GM18498 (cell line): ENCODE data around the gene GABRB2.

Source experiments
- ATAC-seq: cut with Tn5 transposase; IDR thresholded peaks from one replicate; pipeline ENCODE4 v1.9.1; 2021; ENCODE audit warnings: mild to moderate bottlenecking, moderate library complexity; ENCODE audit not compliant: unreplicated experiment

GABRB2 gene

DNA sequence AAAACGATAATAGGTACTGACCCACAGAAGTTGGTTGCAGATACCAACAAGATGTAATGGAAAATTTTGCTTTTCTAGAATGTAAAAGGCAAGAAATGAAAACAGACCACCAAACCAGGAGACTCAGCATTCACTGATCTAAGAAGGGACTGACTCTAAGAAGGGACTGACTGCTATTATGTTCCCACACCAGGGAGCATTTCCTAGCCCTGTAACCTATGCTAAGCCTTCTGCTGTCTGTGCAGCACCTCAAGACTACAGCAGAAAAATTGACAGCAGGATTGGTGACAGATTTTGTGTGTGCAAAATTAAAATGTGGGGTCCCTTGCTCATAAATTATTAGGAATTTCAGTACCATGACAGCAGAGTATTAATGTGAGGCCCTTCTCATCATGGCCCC is 154.8 kb downstream of the GABRB2 start:
- no peak for ATAC-seq

DNA sequence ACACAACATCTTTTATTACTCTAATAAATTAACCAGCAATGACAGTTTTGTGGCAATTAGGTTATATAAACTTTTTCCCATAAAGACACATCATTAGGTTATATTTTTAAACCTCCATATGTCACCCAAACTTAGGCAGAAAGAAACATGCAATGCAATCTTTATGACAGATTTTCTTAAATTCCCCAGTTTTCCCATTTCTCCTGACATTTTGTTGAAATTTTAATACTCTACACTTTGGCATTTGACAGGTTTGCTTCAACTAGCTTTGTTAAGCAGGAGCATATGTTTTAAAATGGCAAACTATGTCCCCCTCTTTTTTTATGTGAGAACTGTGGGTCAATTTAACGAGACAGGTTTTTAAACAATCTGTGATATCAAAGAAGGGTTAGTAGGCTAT is 155.5 kb downstream of the GABRB2 start:
- no peak for ATAC-seq

DNA sequence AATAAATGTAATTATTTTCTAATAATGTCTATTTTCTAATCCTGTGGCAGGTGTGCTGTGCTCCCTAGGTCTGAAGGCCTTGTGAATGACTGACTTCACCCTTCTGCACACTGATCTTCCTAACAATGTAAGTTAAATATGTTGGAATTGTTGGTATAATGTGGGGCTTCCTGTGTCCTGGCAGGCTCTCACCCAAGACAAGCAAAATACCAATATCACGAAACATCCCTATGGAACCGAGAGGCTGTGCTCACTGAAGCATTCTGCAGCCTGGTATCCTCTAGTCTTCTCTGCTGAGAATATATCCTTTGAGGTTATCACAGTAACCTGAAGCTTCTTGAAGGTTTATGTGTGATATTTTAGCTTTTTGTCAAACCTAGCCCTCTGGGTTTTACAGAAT is 159.4 kb downstream of the GABRB2 start:
- no peak for ATAC-seq

DNA sequence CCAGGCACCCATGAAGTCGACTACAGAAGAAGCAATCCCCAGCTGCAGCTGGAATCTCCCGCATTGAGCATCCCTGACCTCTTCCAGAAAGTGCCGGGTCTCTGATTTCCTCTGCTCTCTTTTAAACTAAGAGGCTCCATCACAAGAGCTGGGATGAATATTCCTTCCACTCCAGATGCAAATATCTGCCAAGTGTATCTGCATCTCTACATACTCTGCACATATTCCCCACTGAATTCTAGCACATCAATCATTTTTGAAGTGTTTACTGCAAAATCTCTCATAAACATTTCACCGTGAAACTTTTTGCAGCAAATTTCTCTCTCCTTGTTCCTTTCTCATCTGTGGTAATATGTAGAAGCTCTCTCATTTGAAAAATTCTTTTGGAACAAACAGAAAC is 161.5 kb downstream of the GABRB2 start:
- no peak for ATAC-seq

DNA sequence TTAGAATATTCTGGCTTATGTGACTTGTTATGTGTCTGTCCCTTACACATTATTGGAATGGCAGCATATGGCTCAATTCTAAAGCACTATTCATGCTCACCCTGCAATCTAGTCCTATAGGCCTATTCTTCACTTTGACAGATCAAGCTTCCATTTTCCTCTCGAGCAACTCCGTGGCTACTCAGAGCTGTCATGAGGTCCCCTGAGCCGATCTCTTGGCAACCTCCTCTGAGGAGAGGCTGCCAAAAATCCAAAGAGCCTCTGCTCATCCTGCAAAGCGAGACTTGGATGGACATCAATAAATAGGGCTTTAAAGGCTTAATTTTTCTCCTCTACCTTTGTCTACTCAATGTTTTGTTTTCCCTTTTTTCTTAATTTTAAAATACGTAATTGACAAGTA is 163.8 kb downstream of the GABRB2 start:
- no peak for ATAC-seq

DNA sequence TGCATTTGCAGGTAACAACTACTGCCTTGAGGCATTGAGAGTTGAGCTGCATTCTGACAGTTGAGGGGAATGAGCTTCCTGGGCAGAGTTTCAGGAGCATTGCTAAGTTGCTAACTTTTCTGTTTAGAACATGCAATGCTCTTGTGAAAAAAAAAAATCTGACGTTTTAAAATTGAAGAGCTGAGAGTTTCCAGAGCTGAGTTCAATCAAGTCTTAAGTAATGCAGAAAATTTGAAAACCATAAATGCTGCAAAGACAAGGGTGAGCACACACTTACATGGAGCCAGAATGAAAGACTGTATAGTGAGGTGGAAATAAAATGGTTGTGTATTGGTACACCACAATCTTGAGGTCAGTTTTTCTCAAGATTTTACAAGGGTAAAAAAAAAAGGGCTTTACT is 166.0 kb downstream of the GABRB2 start:
- no peak for ATAC-seq

DNA sequence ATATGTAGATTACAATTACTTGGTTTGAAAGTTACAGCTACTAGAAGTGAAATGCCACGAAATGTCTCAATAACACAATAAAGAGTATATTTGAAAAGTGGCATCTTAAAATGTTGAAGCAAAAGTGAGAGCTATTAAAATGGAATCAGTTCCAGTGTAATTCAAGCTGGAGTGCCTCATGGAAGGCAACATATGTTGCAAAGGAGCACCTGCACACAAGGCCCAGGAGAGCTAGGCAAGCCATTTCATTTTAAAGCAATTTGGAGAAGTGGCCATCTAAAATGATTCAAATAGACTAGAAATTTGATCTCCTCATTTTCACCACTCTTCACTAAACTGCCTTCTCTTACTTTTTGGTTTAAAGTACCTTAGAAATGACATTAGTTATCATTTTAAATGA is 167.8 kb downstream of the GABRB2 start:
- no peak for ATAC-seq

DNA sequence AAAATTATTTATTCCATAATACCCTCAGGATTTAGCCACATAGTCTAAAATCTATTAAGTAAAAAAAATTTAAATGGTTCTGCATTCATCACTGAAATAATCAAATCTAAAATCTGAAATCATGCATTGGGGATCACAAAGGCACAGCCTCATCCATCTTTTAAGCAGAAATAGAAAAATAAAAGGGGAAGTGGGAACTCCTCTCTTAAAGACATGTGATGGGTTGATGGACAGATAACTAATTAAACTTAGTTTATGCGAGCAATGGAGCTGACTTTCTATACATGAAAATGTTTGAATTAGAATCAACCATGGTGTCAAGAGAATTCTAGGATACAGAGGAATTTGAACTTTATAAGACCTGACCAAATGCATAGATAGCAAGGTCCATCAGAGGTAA is 170.5 kb downstream of the GABRB2 start:
- ATAC-seq, result no peak

DNA sequence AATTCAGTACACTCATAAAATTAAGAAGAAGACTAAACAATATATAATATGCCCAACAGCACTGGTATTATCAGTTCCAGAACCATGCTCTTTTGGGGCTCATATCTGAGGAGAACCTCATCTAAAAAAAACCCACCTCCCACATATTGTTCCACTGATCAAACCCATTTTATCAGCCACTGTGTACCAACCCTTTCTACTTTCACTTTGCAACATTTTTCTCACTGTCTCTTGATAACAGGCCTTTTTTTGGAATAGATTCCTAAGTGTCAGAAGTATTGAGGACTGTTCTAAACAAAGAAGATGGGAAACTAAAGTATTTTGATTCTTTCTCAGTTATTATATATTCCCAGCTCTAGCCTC is 173.2 kb downstream of the GABRB2 start:
- peak; percentile 38 for ATAC-seq

DNA sequence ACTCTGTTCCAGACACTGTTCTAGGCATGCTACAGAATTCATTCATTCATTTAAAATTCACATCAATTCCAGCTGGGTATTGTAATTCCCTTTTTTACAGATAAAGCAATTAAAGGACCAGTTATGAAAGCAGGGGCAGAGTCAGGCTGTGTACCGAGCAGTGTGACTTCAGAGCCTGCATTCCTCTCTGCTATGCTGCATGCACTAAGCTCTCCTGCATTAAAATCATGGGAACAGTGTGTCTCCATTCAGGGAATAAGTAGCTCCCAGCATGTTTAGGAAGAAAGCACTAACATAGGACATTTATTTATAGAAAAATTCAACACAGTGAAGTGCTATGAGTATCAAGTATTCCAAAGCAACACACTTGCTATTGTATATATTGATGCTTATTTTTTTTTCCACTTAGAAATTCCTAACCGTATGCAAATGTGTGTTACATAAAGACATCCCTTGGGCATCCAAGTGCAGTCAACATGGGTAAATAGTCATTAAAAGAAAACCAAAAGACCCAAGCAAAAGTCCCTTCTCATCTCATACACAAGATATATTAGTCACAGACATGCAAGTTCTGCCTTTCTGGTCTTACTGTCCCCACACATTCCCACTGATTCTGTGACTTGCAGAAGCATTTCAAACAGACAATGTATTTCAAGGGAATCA is 173.7 kb downstream of the GABRB2 start:
- peak; percentile 62 for ATAC-seq

DNA sequence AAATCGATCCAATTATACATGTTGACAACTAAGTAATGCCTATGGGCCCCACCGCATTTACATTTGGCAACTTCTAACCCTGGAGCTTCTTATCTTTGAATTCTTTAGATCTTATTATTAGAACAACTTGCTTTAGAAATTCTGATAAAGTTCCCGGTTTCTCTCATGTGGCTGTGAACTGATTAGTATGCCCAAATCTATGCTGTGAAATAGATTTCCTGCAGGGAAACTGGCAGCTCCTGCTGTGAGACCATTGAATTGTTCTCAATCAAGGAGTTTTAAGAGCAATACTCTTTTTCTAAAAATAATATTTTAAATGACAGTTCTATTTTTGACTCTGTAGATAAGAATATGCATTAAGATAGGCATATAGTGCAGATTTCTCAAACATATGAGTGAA is 177.5 kb downstream of the GABRB2 start:
- no peak for ATAC-seq

DNA sequence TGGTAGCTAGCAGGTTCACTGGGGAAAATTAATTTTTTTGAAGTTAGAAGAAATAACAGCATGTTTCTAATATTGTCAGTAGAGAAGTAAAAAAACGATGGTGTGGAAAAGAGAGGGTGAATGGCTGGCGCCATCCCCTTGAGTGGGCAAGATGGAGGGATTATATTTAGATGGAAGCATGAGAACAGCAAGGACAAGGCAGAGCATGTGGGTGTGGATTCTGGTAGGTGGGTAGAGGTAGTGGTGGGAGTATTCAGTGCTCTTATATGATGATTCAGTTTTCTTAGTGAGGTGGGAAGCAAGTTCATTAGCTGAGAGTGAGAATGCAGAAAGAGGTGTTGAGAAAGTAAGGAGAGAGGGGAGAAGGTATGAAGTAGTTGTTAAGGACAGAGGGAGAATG is 188.1 kb downstream of the GABRB2 start:
- ATAC-seq, result no peak

DNA sequence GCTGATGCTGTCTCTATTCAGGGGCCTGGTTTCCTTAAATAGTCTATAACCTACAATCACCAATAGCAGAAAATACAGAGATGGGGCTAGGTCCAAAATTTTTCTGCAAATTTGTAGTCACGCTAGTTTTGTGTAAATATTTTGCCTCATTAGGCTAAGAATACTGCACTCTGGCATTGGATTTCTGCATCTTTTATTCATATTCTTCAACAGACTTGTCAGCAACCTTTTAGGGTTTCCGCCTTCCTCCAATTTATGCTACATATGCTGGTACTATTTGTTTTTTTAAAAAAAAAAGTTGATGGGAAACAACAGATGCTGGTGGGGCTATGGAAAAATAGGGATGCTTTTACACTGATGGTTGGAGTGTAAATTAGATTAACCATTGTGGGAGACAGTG is 202.3 kb downstream of the GABRB2 start:
- no peak for ATAC-seq

DNA sequence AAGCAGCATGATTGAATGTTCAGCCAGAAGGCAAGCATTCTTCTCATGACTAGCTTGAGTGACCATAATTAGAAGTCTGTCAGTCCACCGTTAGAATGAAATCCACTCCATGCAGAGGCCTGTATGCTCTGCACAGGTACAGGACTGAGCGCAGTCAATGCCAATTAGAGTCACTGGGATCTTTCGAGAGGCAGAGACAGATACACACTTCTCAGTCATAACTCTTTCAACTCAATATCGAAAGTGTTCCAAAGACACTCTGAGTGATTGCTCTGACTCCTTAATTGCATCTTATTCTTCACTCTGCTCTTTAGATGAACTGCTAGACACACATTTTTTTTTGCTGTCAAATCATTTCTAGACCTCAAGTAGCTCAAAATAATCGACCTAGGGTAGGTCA is 203.6 kb downstream of the GABRB2 start:
- ATAC-seq, result no peak

DNA sequence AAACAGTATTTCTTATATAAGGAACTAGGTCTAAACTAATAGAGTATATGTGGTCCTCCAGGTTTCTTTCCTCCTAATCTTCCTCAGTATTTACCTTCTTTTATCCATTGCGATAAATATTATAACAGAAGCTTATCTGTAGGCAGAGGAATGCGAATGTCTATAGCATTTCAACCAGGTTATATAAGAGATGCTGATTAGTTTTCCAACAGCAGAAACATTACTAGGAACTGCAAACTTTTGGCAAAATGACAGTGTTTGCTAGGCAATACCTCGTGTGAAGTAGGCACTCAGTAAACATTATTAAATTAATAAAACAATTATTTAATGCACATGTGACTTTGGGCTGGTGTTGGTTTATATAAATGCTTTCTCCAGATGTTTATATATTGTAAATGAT is 206.5 kb downstream of the GABRB2 start:
- no peak for ATAC-seq

DNA sequence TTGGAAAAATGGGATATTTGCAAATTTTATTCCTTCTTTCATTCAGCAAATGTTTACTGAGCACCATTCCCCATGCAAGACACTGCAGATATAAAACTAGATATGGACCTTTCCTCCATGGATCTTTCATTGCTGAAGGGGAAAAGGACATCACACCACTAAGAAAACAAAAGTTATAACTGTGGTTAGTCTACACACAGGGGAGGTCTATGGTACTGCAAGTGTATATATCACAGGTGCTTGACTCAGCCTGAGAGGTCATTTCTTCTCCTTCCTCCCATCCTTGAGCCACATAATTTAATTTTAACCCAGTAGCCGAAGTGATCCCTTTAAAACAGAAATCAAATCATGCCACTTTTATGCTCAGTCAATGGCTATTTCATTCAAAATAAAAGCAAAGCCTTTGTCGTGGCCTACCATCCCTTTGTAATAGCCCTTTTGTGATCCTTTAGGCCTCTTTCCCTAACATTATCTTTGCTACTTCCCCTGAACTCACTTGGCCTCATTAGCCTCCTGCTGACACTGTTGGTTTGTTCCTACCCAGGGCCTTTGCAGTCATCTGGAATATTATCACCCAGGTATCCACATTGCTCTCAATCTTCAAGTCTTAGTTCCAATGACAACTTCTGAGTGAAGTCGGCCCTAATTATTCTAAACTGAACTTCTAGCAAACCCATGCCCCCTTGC is 213.2 kb downstream of the GABRB2 start:
- no peak for ATAC-seq

DNA sequence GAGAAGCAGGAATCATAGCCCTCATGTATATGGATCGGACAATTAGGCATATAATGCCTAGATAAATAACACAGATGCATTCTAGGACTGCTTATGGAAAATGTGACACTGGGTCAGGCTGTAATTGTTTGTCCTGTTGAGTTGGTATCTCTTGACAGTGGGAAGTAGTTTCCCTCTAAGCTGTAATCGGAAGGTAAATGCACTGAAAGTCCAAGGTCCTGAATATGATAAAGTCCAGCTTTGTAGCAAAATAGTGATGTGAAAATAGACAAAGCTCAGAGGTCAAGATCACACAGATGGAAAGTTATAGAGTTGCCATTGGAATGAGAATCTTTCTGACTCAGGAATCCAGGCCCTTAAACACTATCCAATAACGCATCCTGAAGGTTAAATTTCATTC is 214.2 kb downstream of the GABRB2 start:
- ATAC-seq, result no peak

DNA sequence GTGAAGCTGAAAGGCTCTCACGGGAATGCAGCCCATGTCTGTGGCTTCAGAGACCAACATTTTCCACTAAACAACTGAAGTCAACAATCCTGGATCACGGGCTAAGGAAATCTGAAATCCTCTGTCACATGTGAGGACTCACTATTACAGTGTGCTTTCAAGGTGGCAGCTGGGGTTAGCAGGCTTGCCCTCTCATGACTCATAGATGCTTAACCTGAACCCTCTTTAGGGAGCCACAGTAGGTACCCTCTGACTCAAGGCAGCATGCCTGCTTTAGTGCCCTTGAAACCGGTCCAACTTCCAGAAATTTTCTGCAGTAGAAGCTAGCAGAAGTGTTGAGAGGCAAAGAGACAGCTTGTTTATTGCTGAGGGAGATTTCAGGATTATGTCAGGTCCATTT is 232.5 kb downstream of the GABRB2 start:
- ATAC-seq, result no peak

DNA sequence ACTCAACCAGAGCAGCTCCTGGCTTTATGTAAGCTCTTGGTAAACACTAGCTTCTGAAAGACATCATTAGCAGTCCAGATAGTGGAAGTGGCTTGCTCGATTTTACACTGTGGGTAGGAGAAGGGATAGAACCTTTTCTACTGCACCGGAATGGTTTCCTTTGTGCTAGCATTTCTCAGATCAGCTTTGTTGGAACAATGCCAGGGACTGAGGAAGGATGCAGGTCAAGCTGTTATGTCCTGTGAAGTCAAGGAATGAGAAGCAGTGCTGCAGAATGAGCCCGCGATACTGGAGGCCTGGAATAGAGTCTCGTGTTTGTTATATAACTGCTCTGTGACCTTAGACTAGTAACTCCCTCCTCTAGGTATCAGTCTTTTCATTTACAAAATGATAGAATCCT is 233.6 kb downstream of the GABRB2 start:
- no peak for ATAC-seq

DNA sequence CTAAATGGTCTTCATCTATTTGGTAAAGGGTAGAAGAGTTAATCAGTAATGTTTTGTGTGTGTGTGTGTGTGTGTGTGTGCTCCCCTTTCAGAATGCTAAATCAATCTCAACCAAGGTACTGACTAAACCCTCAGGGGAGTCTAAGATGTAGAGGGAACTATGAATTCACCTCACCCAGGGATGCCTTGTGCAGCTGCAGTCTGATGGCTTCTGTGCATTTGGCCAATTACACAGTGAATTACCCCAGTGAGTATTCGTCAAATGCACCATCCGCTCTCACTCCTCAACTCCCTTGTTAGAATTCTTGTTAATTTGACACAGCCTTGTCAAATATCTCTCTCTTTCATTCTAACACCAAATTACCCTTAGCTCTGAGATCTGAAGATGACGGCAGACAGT is 234.6 kb downstream of the GABRB2 start:
- peak; percentile 36 for ATAC-seq

DNA sequence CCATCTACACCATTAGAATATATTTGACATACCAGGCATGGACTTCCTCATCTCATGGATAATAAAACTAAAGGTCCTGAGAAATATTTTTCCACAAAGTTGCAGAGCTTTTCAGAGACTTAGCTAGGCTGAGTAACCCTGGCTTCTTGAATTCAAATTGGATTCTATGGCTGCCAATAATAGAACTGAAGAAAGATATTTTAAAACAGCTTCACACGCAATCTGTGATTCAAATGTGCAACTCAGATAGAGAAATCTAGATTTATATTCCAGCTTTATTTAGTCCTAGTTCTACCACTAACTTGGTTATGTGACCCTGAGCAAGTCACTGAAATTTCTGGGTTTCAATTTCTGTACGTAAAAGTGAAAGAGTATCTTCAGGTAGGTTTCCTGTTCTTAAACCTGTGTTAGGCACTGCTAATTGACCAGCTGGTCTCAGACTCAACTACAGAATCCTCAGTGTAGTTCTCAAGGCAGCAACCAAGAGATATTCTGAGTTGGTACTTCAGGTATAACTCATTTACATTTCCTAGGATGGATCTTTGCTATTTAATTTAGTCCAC is 235.3 kb downstream of the GABRB2 start:
- ATAC-seq, result peak; percentile 94

DNA sequence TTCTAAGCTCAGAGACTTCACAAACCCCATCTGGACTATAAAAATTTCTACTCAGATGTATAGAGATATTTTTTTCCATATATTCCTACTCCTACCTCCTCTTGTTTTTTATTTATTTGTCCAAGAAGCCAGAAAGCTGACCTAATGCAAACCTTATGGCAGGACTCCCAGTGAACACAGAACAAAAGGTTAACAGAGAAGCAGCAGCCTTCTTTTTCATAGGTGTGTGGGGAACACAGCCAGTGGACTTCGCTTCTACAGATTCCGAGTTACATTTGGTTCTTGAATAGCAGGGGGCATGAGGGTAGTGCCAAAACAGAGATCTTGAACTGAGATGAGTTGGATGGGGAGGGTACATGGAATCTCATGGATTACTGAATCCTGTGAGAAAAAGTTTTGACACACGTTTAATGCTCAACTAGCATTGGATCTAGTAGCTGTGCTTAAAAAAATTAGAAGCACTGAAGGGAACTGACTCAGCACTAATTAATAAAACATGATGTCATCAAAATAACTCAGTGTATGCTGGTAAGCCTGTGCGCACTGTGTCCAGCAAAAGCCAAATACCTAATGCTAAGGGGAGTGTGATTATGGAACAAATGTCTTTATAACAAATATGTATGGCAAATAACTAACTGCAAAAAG is 240.1 kb downstream of the GABRB2 start:
- ATAC-seq, result no peak
